HFFc6 (cell line): ENCODE results near the gene MYO19. TPM values are rescaled to one million over a fixed set of nuclear protein-coding genes. Genes with fewer than 3 reads are reported as not detected.
"Not testable (repeated sequence)": the region's sequence is repeated elsewhere in the genome, so short reads cannot be mapped to it uniquely, and the experiment has no call there.

ENCODE experiments used
- DNase-seq: peaks from one replicate; pipeline ENCODE4 v3.0.0-alpha.2; 2018
- H3K27ac Mint-ChIP-seq: 2 replicates; pipeline ENCODE4 v1.8.0; 2020; ENCODE audit warnings: mild to moderate bottlenecking, mixed read lengths
- H3K27me3 Mint-ChIP-seq: 2 replicates; pipeline ENCODE4 v1.8.0; 2021; ENCODE audit warnings: mild to moderate bottlenecking, moderate library complexity, mixed read lengths; ENCODE audit not compliant: insufficient read depth
- H3K36me3 Mint-ChIP-seq: 2 replicates; pipeline ENCODE4 v1.8.0; 2021; ENCODE audit warnings: low read depth, mixed read lengths
- H3K4me1 Mint-ChIP-seq: 2 replicates; pipeline ENCODE4 v1.8.0; 2020; ENCODE audit warnings: low read depth, mixed read lengths
- H3K4me3 Mint-ChIP-seq: 2 replicates; pipeline ENCODE4 v1.8.0; 2020; ENCODE audit warnings: mild to moderate bottlenecking, moderate library complexity, mixed read lengths
- H3K9me3 Mint-ChIP-seq: 2 replicates; pipeline ENCODE4 v1.8.0; 2020; ENCODE audit warnings: mild to moderate bottlenecking, mixed read lengths
- CTCF ChIP-seq: fragments of 200-600 bp; sonication (generic); IDR thresholded peaks from 2 replicates; pipeline ENCODE4 v1.5.0; 2021; ENCODE audit warnings: antibody characterized with exemption, mild to moderate bottlenecking
- total RNA-seq, 6 experiments: library from RNA; stranded (reverse); fragmentation: NEBNext Ultra II Directional; extraction: Animal tissue kit (Norgen Biotek cat#: 25700); gene quantifications; 2 replicates in 1 of 6; 3 replicates in 5 of 6; pipeline ENCODE4 v1.2.3, GENCODE V29; 2021

MYO19 gene
- total RNA-seq, 6 experiments from 2014 or later = 32.4 to 45.9 (median 38.4) TPM

DNA sequence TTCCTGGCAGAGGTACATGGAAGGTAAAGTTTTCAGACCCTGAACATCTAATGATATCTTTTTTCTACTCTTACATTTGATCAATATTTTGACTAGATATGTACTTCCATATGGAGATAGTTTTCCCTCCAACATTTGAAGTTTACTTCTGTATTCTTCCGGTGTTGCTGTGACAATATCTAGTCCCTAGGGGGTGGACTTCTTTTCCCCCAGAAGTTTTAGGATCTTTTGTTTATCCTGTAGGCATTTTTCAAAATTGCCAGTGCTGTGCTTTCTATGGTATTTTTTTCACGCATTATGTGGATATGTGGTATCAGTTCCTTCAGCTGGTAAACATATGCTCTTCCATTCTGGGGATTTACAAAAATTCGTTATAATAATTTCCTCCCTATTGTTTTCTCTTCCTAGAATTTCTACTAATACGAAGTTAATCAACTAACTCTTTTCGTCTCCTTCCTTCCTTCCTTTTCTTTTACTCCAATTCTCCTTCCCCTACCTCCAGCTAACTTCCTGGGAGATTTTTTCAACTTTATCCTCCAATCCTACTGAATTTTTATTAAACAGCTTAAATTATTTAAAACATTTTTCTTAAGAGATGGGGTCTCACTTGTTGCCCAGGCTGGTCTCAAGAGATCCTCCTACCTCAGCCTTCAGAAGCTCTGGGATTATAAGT lies 74.3 kb downstream of the MYO19 start:
- H3K27me3 Mint-ChIP-seq = peaks cover 3% of the 10 kb centered on the region

DNA sequence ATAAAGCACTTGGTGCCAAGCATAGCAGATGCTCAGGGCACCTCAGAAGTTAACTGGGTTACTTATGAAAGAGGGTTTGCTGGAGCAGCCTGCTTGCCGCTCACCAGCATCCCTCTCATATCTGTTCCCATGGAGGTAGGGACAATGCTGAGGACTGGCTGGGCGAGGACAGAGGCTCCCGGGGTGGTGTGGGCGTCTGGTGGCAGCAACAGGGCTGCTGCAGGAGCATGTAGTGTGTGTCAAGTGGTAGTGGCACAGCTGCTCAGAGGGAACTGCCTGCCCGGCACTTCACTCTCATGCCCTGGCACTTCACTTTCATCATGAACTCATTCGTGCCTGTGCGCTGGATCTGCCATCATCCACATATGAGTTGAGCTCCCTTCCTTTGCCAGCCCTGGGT lies 75.1 kb downstream of the MYO19 start:
- Mint-ChIP-seq H3K9me3 (no peaks in the 10 kb centered on the region), H3K4me3 (no peak overlapping the region), H3K27ac (no peak overlapping the region), H3K4me1 (no peaks in the 10 kb centered on the region), H3K27me3 (peaks cover 3% of the 10 kb centered on the region), H3K36me3 (no peaks in the 10 kb centered on the region)
- DNase-seq = no peak
- no peak for TF ChIP-seq CTCF

More for the DNA sequence above, 74.3 kb downstream of the MYO19 start:
- DNase-seq = no peak
- Mint-ChIP-seq H3K4me1 (no peaks in the 10 kb centered on the region), H3K9me3 (no peaks in the 10 kb centered on the region), H3K27ac (no peak overlapping the region), H3K36me3 (no peaks in the 10 kb centered on the region), H3K4me3 (no peak overlapping the region)
- TF ChIP-seq CTCF = no peak; the same call in 1 of the 2 replicates

GRCh38 chr17:36459045-36459444 lies 75.6 kb downstream of the MYO19 start:
- Mint-ChIP-seq H3K4me3 (no peak overlapping the region), H3K27ac (no peak overlapping the region), H3K36me3 (no peaks in the 10 kb centered on the region), H3K4me1 (no peaks in the 10 kb centered on the region), H3K27me3 (peaks cover 3% of the 10 kb centered on the region), H3K9me3 (no peaks in the 10 kb centered on the region)
- TF ChIP-seq CTCF = no peak
- DNase-seq = no peak

- DNase-seq, H3K27me3 Mint-ChIP-seq, H3K36me3 Mint-ChIP-seq, H3K4me1 Mint-ChIP-seq, H3K27ac Mint-ChIP-seq, H3K4me3 Mint-ChIP-seq, H3K9me3 Mint-ChIP-seq: not testable (repeated sequence)
Measured at GRCh38 chr17:36457701-36458100, 77.0 kb downstream of the MYO19 start.

DNA sequence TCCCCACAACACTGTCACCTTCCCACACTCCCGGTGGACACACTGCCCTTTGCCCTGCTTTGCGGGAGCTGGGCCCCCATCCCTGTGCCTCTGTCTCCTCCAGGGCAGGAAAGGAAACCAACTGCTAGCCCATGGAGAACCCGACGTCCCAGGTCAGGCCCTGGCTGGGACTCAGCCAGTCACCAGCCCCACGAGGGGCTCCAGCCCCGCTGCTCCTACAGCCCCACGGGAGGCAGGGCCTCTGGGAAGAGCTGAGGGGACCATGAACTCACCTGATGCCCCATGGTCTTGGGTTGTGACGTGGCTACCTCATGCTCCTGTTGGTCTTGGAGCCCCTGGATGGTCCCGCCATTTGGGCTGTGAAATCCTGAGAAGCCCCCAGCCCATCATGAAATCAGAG lies 81.8 kb downstream of the MYO19 start:
- not testable (repeated sequence) for H3K27me3 Mint-ChIP-seq, H3K9me3 Mint-ChIP-seq, H3K27ac Mint-ChIP-seq, DNase-seq, H3K4me3 Mint-ChIP-seq, H3K4me1 Mint-ChIP-seq, H3K36me3 Mint-ChIP-seq

DNA sequence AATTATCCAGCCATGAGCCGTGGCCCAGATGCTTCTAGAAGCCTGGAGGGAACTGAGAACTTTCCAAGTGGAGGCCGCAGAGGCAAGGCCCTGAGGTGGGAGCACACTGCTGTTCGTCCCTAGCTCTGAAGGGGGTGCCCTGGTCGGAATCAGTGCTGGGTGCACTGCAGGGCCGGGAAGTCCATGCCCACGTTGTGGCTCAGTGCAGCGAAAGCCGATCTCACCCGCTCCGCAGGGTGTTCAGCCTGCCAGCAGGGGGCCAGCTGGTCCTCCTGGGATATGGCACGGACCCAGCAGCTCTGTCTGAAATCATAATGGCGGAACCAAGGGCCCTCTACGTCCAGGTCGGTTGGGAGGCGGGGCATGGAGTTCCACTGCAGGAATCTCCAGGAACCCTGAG lies 84.7 kb downstream of the MYO19 start:
- not testable (repeated sequence) for H3K27me3 Mint-ChIP-seq, H3K27ac Mint-ChIP-seq, H3K36me3 Mint-ChIP-seq, H3K9me3 Mint-ChIP-seq, H3K4me1 Mint-ChIP-seq, H3K4me3 Mint-ChIP-seq, DNase-seq

Other genes with a start within 250 kb of the MYO19 start
- not detected for gene TBC1D3G, start 211.0 kb downstream of the MYO19 start, total RNA-seq
- gene TBC1D3H, start 146.4 kb downstream of the MYO19 start, total RNA-seq = not detected
- gene ZNHIT3, start 48.2 kb downstream of the MYO19 start, total RNA-seq = 10 to 100 TPM; 26.7 to 32.2 (median 29.6) TPM
- 10 to 100 TPM; 12.0 to 15.1 (median 12.5) TPM for gene PIGW, start 119 bp upstream of the MYO19 start, total RNA-seq
- gene GGNBP2, start 10.1 kb upstream of the MYO19 start, total RNA-seq = 10 to 100 TPM; 53.1 to 62.8 (median 54.2) TPM
- gene DHRS11, start 57.0 kb upstream of the MYO19 start, total RNA-seq = 10 to 100 TPM in 4 of 6 experiments, 1 to 10 TPM in 2; 8.4 to 11.3 (median 10.6) TPM
- 10 to 100 TPM in 1 of 6 experiments, 1 to 10 TPM in 5; 7.3 to 11.4 (median 7.9) TPM for gene MRM1, start 66.7 kb upstream of the MYO19 start, total RNA-seq